Suprapubic skin (tissue), 4 donors: ENCODE data around the gene CFAP46. TPM values are rescaled to one million over a fixed set of nuclear protein-coding genes. Genes with fewer than 3 reads are reported as not detected.

ENCODE experiments used
- DNase-seq, 2 donors: peaks; one replicate each; pipeline ENCODE4 v3.0.0-alpha.2; 2019; ENCODE audit warnings: low spot score in 2 of 2
- H3K27ac ChIP-seq: fragments of 200-600 bp; sonication (generic); one replicate; pipeline ENCODE4 v1.5.1; 2019
- H3K27me3 ChIP-seq: fragments of 200-600 bp; sonication (generic); one replicate; pipeline ENCODE4 v1.5.1; 2019
- H3K36me3 ChIP-seq: fragments of 200-600 bp; sonication (generic); one replicate; pipeline ENCODE4 v1.5.1; 2019
- H3K4me1 ChIP-seq: fragments of 200-600 bp; sonication (generic); one replicate; pipeline ENCODE4 v1.5.1; 2019
- H3K4me3 ChIP-seq: fragments of 200-600 bp; sonication (generic); one replicate; pipeline ENCODE4 v1.5.1; 2019; ENCODE audit warnings: mild to moderate bottlenecking
- H3K9me3 ChIP-seq: fragments of 200-600 bp; sonication (generic); one replicate; pipeline ENCODE4 v1.5.1; 2019
- CTCF ChIP-seq, 2 donors: fragments of 200-600 bp in 1 of 2; fragments of 450-650 bp in 1 of 2; sonication (generic) in 1 of 2; IDR thresholded peaks; one replicate each; pipeline ENCODE4 v1.5.1; 2016 to 2019; ENCODE audit warnings: antibody characterized with exemption in 2 of 2, mild to moderate bottlenecking in 1 of 2, moderate library complexity in 1 of 2
- EP300 ChIP-seq: sonication (generic); formaldehyde crosslinking; IDR thresholded peaks from one replicate; pipeline ENCODE4 v1.6.1; 2017; ENCODE audit warnings: antibody characterized with exemption
- POLR2A ChIP-seq, 2 donors: fragments of 450-650 bp; IDR thresholded peaks; one replicate each; pipeline ENCODE4 v1.6.1; 2017; ENCODE audit warnings: antibody characterized with exemption in 2 of 2, mild to moderate bottlenecking in 2 of 2, moderate library complexity in 2 of 2
- POLR2AphosphoS5 ChIP-seq, 3 donors: sonication (generic); formaldehyde crosslinking; IDR thresholded peaks; one replicate each; pipeline ENCODE4 v1.6.1; 2017; ENCODE audit warnings: antibody characterized with exemption in 3 of 3
- WGBS: methylation state at CpG from one replicate; pipeline ENCODE4 v1.1.5; 2018; 5-methylcytosine and 5-hydroxymethylcytosine counted together
- total RNA-seq, 4 donors: library from RNA; depleted of rRNA; stranded (reverse); fragments of >200 nt; gene quantifications; one replicate each; pipeline ENCODE4 v1.1.0, GENCODE V29; 2016

The CFAP46 gene
- total RNA-seq, 4 donors from 2014 or later: 0.11 to 0.21 TPM; not detected in 2

GRCh38 chr10:132783165-132783939 lies 159.0 kb downstream of the CFAP46 start:
- Histone ChIP-seq H3K4me3 (no peak overlapping the region), H3K27me3 (peaks cover 46% of the 10 kb centered on the region), H3K27ac (no peak overlapping the region), H3K9me3 (no peaks in the 10 kb centered on the region), H3K4me1 (peaks cover 35% of the 10 kb centered on the region), H3K36me3 (peaks cover 45% of the 10 kb centered on the region)
- TF ChIP-seq POLR2A (IDR thresholded peaks at IDR 0.05) (no peak), EP300 (no peak), POLR2AphosphoS5 (IDR thresholded peaks at IDR 0.05) (no peak), CTCF (IDR thresholded peaks at IDR 0.05) (no peak)
- 91% methylated on average over 30 of the region's 30 CpGs for WGBS
- DNase-seq: no peak

- Histone ChIP-seq H3K27ac (no peak overlapping the region), H3K27me3 (peaks cover 28% of the 10 kb centered on the region), H3K9me3 (no peaks in the 10 kb centered on the region), H3K36me3 (peaks cover 56% of the 10 kb centered on the region), H3K4me3 (no peak overlapping the region), H3K4me1 (peaks cover 17% of the 10 kb centered on the region)
- DNase-seq: no peak
- 96% methylated on average over 20 of the region's 20 CpGs for WGBS
- TF ChIP-seq POLR2A (IDR thresholded peaks at IDR 0.05) (no peak), CTCF (IDR thresholded peaks at IDR 0.05) (no peak), EP300 (no peak), POLR2AphosphoS5 (IDR thresholded peaks at IDR 0.05) (no peak)
Measured at GRCh38 chr10:132781556-132781955, 160.8 kb downstream of the CFAP46 start.

GRCh38 chr10:132780356-132780755 lies 162.0 kb downstream of the CFAP46 start:
- no peak overlapping the region for H3K27ac ChIP-seq
- DNase-seq: no peak
- peaks cover 59% of the 10 kb centered on the region for H3K36me3 ChIP-seq
- TF ChIP-seq CTCF (IDR thresholded peaks at IDR 0.05) (no peak), POLR2AphosphoS5 (IDR thresholded peaks at IDR 0.05) (no peak), POLR2A (IDR thresholded peaks at IDR 0.05) (no peak), EP300 (no peak)
- peaks cover 8% of the 10 kb centered on the region for H3K4me1 ChIP-seq
- no peaks in the 10 kb centered on the region for H3K9me3 ChIP-seq
- 90% methylated on average over 10 of the region's 12 CpGs for WGBS
- H3K27me3 ChIP-seq: peaks cover 17% of the 10 kb centered on the region
- H3K4me3 ChIP-seq: no peak overlapping the region

GRCh38 chr10:132779549-132780294 lies 162.6 kb downstream of the CFAP46 start:
- TF ChIP-seq POLR2A (IDR thresholded peaks at IDR 0.05): no peak
- no peak for TF ChIP-seq CTCF (IDR thresholded peaks at IDR 0.05)
- TF ChIP-seq POLR2AphosphoS5 (IDR thresholded peaks at IDR 0.05): no peak
- no peak for TF ChIP-seq EP300
- Histone ChIP-seq H3K27me3 (peaks cover 11% of the 10 kb centered on the region), H3K4me3 (no peak overlapping the region), H3K9me3 (no peaks in the 10 kb centered on the region), H3K36me3 (peaks cover 59% of the 10 kb centered on the region), H3K4me1 (peaks cover 2% of the 10 kb centered on the region), H3K27ac (no peak overlapping the region)
- WGBS: 98% methylated on average over 31 of the region's 41 CpGs
- DNase-seq: no peak

- H3K27me3 ChIP-seq: no peaks in the 10 kb centered on the region
- H3K4me3 ChIP-seq: no peak overlapping the region
- no peaks in the 10 kb centered on the region for H3K4me1 ChIP-seq
- WGBS: 95% methylated on average over 7 of the region's 14 CpGs
- H3K27ac ChIP-seq: no peak overlapping the region
- peaks cover 48% of the 10 kb centered on the region for H3K36me3 ChIP-seq
- DNase-seq: no peak
- TF ChIP-seq CTCF (IDR thresholded peaks at IDR 0.05): no peak
- no peak for TF ChIP-seq POLR2A (IDR thresholded peaks at IDR 0.05)
- TF ChIP-seq POLR2AphosphoS5 (IDR thresholded peaks at IDR 0.05): no peak
- no peak for TF ChIP-seq EP300
- no peaks in the 10 kb centered on the region for H3K9me3 ChIP-seq
Measured at GRCh38 chr10:132777441-132777840, 164.9 kb downstream of the CFAP46 start.
